ENCODE measurements around the gene ZSCAN31. TPM values are rescaled to one million over a fixed set of nuclear protein-coding genes. Genes with fewer than 3 reads are reported as not detected.

The ZSCAN31 gene
- polyA plus RNA-seq, 5 donors, result 9.3 to 12.7 (median 10.4) TPM

- DNase-seq, result no peak
Observed at GRCh38 chr6:28353981-28354676, 18.2 kb upstream of the ZSCAN31 start.

DNA sequence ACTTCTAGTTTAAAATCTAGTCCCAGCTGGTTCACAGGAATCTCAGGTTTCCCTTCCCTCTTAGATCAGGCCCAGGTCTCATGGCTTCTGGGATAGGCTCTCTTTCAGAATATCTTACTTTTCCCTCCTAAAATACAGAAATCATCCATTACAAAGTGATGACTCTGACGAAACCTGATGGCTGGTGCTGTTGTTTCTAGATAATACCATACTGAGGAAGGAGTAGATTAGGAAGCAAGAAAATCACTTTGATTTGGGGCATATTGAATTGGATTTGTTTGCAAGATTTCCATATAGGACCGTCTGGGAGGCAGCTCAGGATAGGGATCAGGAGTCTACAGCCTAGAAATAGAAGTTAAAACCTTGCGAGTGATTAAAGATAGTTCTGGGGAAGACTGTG, 17.4 kb upstream of the ZSCAN31 start:
- no peak for DNase-seq

- DNase-seq, result no peak
Observed at GRCh38 chr6:28351493-28351925, 15.6 kb upstream of the ZSCAN31 start.

- DNase-seq, result no peak
Observed at GRCh38 chr6:28351087-28351486, 15.1 kb upstream of the ZSCAN31 start.

DNA sequence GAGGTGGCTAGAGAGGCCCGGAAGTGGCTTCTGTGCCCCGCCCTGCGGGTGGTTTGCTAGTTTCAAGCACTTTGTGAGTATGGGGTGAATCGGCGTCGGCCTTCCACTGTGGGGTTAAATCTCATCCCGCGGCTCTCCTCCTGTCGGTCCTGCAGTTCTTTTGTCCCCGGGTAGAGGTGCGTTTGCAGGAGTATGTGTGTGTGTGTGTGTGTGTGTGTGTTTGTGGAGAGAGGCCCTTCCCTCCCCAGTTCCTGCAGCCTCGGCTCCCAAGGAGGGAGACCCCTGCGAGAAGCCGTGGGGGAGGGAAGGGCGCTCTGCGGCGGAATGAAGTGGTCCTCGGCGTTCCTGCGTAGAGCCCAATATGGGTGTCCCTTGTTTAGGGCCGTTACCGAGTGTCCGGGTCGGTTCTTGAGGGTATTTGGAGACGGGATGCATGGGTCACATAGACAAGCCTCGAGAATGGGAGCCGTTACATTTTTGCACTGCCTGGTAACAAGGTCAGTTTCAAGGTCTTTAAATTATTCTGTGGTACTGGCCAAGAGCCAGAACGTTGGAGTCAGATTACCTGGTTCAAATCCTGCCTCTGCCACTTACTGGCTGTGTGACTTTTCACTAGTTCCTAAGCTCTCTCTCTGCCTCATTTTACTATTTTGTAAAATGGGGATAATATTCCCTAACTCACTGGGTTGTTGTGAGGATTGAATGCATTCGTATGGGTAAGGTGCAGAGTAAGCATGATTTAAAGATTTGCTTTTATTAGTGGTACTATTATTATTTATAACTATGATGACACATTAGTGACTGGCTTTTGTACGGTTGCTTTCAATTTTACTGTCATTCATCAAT, 14.2 kb upstream of the ZSCAN31 start, which contains the start of gene ZKSCAN3:
TSS of gene ZKSCAN3 (plus strand) at position 56 of the 846 bp plus-strand sequence. CDS start 9,640 bp downstream, outside the sequence.
- DNase-seq, result peak; percentile 78 to 79

DNA sequence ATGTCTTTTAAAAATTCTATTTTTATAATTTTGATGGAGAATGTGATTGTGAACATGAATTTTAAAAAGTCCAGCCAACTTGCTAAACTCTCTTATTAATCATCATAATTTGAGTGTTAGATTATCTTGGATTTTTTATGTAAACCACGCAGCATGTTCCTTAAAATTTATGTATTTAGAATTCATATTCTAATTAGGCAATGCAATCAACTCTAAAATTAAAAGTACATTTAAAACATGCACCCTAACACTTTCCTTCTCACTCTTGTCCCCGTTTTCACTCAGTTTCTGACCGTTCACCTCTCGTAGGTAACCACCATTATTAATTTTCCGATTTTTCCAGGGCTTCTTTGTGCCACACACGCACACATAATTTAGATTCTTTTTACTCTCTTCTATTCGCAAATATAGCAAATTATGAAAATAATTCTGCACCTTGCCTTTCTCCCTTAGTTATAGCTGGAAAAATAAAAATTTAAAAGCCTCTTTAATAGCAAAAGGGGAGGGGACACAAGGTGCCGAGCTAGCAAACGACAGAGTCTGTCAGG, 13.5 kb upstream of the ZSCAN31 start:
- DNase-seq, result no peak

DNA sequence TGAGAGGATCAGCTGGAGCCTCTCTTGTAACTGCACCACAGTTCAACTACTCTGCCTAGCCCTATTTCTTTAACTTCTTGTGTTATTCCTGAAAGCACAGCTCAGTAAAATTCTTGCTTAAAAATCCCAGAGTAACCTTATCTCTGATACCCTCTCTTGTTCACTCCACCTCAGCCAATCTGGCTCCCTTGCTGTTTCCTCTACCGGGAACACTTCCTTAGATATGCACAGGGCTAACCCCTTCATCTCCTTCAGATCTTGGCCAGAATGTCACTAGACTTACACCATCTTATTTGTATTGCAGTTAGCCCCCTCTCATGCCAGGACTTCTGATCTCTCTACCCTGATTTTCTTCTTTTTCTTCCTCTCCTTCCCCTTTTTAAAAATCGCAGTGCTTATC, 11.2 kb upstream of the ZSCAN31 start:
- DNase-seq, result no peak

GRCh38 chr6:28345201-28345600, 9.3 kb upstream of the ZSCAN31 start:
- no peak for DNase-seq

- DNase-seq, result no peak
Observed at GRCh38 chr6:28343898-28344677, 8.1 kb upstream of the ZSCAN31 start.

- no peak for DNase-seq
Observed at GRCh38 chr6:28340310-28341095, 4.6 kb upstream of the ZSCAN31 start.

DNA sequence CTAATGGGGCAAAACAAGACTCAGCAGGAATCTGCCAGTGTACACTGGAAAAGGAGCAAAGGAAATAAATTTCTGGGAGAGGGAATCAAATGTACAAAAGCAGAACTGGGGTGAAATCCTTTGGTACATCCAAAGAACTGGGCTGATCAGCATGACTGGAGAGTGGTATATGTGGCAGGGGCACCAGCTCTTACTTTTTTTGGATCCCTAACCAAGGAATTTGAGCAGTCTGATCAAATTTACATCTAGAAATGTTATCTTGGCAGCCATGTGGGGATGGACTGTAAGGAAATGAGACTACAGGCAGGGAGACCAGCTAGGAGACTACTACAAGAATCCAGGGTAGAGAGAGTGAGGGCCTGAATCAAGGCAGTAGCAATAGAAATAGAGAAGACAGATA, 1.2 kb upstream of the ZSCAN31 start:
- no peak for DNase-seq

GRCh38 chr6:28336284-28337120, 554 bp upstream of the ZSCAN31 start:
- peak; percentile 73 to 84 for DNase-seq

DNA sequence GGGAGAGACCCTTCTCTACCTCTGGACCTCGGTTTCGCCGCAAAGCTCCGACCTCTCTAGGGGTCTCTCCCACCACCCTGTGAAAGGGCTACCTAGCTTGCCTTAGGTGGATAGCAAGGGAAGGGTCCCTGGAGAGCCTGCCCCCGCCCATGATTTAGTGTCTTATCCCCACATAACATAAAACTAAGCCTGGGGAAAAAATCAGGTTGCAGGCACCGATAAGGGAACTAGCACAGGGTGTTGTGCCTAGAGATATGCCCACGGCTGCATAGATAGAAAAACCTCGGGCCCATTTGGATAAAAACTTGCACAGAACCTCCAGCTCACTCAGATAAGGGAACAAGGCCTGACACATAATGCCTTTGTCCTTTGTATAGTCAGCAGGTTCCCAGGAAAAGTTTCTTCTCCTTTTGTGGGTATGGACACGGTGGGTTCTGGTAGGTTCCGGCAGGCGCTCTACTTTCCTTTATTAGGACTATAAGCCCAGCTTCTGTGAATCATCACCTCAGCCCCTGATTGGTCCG, 846 bp downstream of the ZSCAN31 start:
- DNase-seq, result no peak

DNA sequence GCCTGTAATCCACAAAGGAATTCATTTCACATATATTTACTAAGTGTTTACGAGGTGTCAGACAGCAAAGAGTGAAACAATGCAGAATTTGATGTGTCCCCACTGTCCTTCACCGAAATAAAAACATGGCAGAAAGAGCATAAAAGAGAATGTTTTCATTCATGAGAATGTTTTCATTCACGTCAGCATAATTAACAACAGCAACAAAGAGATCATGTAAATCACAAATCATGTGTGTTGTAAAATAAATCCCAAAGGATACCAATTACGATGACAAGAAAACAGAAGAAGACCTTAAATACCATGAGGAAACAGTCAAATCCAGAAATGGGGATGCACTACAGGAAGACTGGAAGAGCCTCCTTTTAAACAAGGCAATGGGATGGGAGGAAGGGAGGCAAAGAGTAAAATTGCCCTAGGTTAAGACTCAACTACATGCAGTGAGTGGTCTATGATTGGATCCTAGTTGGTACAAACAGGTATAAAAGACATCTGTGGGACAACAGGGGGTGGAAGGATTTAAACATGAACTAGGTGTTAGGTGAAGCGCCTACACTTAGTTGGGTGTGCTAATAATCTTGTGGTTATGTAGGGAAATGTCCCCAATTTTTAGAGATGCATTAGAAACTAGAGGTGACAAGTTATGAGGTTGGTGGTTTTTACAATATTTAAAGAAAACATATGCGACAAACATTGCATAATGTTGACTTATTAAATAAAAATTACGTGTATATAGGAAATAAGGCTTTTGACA, 1.5 kb downstream of the ZSCAN31 start:
- DNase-seq, result no peak

GRCh38 chr6:28333599-28334018, 2.3 kb downstream of the ZSCAN31 start:
- no peak for DNase-seq

DNA sequence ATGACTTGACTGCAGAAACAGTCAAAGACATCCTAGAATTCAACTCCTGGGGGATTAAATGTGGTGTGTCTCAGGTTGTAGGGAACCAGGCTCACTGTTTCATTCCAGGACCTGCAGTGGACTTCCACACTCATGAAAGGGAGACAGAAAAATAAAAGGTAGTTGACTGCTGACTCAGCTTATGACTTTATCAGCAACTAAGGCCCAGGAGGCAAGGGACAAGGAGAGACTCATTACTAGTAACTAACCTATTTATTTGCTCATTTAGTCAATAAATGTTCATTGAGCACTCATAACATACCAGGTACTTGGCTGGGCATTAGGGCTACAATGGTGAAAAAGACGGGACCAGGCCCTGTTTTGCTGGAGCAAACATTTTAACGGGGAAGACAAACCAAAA, 2.9 kb downstream of the ZSCAN31 start:
- no peak for DNase-seq

DNA sequence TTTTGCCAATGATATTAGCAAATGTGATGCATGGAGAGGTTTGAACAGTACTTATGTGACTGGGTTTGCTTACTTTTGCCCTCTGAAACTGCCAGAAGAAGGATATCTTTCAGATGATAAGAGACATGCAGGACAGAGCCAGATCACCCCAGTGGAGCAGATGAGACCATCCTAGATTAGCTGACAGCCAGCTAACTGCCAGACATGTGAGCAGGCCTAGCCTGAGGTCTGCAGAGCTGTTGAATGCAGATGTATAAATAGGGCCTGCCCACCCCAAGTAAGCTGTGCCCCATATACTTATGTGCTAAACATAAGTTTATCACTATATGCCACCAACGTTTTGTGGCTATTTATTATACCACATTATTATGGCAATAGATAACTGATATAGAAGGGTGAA, 5.9 kb downstream of the ZSCAN31 start:
- no peak for DNase-seq

GRCh38 chr6:28326371-28326948, 9.5 kb downstream of the ZSCAN31 start:
- DNase-seq, result no peak
